COLO829 (cell line): ENCODE results near the gene RPUSD2.
A peak's percentile ranks its signal among the peaks of the same experiment; 100 is the strongest.
"Not testable (repeated sequence)": the region's sequence is repeated elsewhere in the genome, so short reads cannot be mapped to it uniquely, and the experiment has no call there.

ENCODE experiments used
- DNase-seq: peaks from one replicate; pipeline ENCODE4 v3.0.0; 2012; ENCODE audit warnings: low spot score

Gene RPUSD2

DNA sequence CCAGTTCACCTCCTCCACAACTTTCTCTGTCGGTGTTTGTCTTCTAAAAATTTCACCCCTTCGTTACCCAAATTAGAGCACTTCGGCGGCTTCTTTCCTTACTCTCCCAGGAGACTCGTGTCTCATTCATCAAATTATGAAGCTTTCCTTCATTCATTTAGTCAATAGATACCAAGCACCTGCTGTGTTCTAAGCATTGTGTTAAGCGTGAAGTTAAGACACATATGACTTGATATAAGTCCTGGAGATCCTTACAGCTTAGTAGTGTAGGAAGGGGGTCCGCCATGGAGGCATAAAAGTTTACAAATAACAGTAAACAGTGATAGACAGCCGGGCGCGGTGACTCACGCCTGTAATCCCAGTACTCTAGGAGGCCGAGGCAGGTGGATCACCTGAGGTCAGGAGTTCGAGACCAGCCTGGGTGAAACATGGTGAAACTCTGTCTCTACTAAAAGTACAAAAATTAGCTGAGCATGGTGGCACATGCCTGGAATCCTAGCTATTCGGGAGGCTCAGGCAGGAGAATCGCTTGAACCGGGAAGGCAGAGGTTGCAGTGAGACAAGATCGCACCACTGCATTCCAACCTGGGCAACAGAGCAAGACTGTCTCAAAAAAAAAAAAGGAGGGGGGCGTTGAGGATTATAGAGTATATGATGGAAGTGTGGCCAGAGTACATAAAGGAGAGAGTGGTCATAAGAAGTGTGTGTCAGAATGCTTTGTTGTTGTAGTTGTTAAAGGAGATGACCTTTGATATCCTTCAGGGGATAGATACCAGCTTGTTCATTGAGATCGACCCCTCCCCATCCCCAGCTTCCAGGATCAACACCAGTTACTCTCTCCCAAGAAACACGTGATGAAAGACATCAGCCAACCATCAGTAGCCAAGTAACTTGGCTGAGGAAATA lies 3.5 kb upstream of the RPUSD2 start:
- no peak for DNase-seq

DNA sequence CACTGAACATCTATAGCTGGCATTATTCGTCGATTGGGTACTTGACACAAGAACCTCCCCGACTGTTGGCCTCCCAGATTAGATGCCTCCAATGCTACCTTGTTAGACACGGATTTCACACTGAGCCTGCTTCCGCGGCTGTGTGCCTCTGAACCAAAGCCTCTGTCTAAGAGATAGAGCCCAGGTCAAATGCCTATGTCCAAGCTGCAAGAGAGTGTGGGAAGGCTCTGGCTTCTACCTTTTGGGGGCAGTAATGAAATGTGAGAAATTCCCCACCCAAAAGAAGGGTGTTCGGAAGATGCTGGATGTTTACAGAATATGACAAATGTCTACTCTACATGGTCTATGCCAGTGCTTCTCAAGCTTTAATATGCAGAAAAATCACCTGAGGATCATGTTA lies 2.0 kb upstream of the RPUSD2 start:
- no peak for DNase-seq

DNA sequence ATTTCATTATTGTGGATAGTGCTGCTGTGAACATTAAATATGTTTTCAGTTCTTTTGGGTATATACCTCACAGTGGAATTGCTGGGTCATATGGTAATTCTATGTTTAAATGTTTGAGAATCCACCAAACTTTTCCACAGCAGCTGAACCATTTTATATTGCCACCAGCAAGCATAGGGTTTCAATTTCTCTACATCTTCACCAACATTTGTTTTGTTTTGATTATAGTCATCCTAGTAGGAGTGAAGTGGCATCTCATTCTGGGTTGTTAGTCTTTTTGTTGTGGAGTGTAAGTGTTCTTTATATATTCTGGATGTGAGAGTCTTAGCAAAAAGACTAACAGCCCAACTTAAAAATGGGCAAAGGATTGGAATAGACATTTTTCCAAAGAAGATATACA lies 6.0 kb downstream of the RPUSD2 start:
- no peak for DNase-seq

DNA sequence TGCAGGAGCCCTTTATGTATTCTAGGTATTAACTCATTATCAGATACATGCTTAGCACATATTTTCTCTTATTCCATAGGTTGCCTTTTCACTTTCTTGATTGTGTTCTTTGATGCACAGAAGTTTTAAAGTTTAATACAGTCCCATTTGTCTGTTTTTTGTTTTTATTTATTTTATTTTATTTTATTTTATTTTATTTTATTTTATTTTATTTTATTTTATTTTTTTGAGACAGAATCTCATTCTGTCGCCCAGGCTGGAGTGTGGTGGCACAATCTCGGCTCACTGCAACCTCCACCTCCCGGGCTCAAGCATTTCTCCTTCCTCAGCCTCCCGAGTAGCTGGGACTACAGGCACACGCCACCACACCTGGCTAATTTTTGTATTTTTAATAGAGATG lies 7.8 kb downstream of the RPUSD2 start:
- not testable (repeated sequence) for DNase-seq

DNA sequence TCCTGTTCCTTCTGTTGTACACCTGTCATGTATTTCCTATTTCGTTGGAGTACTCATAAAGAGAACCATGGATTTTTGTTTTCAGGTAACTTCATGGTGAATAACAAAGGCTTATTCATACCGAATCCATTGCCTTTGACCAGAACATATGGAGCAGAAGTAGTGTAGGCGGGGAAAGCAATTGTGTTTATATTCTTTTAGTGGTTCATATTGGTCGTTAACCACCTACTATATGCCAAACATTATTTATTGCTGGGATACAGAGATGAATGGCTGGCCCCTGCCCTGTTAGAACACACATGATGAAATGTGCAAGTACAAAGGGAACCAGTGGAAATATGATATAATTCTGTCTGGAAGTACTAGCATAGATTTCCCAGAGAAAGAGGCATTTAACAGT lies 9.8 kb downstream of the RPUSD2 start:
- DNase-seq: no peak

DNA sequence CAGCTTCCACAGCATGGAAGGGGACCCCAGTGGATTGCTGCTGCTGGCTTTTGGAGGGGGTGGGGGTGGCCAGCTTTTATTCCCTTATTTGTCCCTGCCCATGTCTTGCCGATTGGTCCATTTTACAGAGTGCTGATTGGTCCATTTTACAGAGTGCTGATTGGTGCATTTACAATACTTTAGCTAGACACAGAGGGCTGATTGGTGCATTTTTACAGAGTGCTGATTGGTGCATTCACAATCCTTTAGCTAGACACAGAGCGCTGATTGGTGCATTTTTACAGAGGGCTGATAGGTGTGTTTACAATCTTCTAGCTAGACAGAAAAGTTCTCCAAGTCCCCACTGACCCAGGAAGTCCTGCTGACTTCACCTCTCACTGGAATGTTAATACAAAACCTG lies 12.7 kb downstream of the RPUSD2 start:
- DNase-seq: not testable (repeated sequence)

DNA sequence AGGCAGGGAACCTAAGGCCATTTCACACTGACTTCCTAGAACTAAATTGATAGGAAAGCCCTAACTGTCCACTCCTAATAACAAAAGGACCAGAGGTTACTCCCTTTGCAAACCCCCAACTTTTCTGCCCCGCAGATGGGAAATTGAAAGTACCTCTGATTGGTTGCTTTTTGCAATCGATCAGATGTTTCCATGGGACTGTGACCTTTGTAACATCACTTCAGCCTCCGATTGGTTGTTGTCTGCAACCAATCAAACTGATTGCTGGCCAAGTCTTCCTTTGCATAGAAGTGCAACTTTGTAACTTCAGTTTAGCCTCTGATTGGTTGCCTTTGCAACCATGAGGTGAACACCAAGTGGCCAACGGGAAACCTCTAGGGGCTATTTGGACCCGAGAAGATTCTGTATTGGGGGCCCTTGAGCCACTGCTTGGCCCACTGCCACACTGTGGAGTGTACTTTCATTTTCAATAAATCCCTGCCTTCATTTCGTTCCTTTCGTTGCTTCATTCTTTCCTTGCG lies 13.7 kb downstream of the RPUSD2 start:
- DNase-seq: no peak

DNA sequence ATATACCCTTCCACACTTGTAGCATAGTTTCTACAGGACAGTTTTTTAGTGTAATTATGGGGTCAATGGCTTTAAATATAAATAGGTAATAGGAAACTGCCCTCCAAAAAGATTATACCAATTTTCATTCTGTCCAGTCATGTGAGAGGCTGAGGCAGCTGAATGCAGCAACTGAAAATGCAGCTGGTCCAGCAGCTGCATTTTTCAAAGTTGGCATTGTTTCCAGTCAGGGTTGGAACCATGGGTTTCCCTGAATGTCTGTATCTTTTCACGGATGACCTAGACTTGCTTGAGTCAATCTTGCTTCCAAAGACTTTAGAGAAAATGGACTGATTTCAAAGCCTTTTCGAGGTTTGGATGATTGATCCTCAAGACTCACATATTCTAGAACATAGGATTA lies 15.1 kb downstream of the RPUSD2 start:
- DNase-seq: no peak

DNA sequence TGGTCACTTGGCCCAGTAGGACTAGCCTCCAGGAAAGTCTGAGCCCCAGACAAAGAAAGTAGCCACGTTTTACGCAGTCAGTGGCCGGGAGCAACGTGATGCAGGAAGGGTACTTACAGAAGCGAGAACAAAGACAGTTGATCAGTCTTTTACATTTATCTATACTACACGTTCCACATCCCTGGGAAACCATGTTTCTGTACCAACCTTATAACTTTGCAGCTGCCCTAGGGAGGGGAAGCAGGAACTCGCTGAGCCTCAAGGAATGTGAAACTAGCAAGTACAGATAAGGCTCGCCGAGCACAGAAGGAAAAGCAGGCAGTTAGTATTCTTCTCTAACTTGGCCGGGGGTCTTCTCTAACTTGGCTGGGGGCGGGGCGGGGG lies 21.6 kb downstream of the RPUSD2 start:
- DNase-seq: no peak

DNA sequence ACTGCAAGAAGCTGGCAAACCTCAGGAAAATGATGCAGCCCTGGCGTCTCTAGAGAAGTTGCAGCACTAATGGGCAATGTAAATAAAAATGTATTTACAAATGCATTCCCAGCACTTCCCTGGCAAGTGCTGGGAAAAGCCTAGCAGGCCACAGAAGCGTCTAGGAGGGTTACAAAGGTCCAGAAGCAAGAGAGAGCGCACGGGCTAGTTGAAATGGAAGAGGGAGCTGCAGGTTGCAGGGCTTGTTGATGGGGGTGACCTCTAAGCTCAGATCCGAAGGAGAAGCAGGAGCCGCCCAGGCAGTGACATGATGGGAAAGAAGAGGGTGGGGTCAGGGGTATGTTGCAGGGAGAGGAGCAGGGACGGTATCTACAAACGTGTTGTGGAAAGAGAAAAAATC lies 22.3 kb downstream of the RPUSD2 start:
- no peak for DNase-seq

DNA sequence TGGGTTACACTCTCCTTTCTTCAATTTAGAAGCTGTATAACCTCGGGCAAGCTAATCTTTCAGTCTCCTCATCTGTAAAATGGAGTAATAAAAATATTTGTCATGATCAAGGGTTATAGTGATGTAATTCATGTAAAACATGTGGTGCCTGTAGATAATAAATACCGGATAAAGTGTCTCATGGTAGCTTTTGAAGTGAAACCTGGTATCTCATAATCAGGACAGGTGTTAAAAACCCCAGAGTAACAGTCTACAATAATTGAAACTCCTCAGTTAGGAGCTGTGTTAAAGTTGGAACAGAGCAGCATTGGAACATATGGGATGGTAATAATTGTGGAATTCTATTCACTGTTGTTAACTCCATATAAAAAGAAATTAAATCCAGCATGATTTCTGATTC lies 24.1 kb downstream of the RPUSD2 start:
- no peak for DNase-seq

DNA sequence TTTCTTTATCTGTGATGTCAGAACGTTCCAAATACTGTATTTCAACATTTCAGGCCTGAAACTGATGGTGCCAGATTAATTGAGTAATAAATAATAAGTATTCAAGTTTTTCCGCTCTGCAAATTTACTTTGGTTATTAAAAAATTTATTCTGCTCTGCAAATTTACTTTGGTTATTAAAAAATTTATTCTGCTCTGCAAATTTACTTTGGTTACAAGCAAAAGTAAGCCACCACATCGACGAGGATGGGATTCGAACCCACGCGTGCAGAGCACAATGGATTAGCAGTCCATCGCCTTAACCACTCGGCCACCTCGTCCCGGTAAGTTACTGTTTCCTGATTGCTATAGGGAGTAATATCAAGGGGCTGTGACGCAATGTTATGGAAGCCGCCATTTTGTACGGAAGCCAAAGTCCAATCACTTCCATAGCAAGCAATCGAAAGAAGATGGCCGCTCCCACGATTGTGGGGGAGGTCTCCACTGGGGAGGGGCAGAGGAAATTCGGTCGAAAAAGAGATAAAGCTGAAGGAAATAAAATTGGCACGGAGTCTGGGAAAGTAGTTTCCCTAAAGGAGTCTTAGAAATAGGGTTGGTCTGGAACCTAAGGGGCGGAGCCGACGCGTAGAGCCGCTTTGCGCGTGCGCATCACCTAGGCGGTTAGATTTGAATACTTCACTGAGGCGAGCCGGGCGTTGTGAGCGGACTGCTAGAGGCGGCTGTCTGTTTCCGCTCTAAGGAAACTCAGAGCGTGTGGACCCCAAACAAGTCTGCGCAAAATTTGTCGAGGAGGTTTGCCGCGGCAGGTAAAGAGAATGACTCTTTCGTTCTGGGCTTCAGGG lies 24.7 kb downstream of the RPUSD2 start, which contains the start of gene KNL1:
Gene KNL1, plus strand, starts transcription at position 662 of the 841 bp plus-strand sequence. CDS start 8,683 bp downstream, outside the sequence.
- DNase-seq: peak; percentile 91

DNA sequence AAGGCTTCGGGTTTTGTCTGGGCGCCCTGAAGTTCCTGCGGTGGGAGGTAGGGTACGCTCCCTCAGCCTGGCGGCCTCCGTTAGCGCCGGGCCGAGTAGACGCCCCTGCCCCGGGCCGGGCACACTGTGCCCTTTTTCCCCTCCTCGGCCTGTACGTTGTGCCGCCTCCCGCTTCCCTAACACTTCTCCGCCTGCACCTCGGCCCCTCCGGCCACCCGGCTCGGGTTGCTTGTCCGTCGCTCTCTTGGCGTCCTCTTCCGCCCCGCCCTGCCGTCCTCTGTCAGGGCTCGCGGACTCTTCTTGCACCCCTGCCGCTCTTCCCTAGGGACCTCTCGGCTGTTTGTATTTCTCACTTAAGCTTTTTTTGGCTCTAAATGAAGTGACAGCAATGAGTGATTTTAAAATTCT lies 25.3 kb downstream of the RPUSD2 start:
- DNase-seq: peak; percentile 43

DNA sequence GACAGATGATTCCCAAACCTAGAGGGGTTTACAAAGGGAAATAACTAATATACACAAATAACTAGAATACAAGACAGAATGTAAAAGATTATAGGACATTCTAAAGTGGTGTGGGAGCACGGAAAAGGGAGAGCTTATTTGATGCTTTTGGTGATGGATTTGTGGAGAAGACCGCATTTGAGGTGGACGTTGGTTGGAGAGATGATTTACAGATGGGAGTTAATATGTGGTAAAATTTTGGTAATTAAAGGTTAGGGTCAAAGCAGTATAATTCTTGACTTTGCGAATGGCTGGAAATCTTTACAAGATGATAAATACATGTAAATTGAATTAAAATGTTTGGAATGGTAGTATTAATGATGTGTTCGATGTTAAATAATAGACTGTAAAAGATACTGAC lies 26.1 kb downstream of the RPUSD2 start:
- no peak for DNase-seq

DNA sequence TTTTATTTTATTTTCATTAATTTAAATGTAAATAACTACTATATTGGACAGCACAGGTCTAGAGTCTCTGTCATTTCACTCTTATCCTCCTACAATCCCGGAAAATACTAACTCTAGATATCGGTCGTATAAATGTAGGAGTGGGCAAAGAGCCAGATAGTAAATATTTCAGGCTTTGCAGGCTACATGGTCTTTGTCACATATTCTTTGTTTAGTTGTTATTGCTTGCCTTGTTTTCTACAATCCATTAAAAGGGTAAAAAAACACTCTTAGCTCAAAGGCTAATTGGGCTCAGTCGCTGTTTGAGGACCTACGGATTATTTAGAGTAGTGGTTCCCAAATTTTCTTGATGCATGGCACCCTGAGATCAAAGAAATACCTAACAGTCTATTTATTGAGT lies 26.7 kb downstream of the RPUSD2 start:
- no peak for DNase-seq

DNA sequence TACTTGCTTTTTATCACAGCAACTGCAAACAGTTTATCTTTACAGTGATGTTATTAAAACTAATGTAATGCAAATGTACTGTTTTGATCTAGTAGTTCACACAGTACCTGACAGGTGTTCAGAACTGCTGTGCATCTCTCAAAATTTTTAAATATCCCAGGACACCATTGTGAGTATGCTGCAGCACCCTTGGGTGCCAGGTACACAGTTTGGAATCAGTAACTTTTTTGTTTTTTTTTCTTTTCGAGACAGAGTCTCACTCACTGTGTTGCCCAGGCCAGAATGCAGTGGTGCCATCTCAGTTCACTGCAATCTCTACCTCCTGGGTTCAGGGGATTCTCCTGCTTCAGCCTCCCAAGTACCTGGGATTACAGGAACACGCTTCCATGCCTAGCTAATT lies 27.9 kb downstream of the RPUSD2 start:
- DNase-seq: no peak

DNA sequence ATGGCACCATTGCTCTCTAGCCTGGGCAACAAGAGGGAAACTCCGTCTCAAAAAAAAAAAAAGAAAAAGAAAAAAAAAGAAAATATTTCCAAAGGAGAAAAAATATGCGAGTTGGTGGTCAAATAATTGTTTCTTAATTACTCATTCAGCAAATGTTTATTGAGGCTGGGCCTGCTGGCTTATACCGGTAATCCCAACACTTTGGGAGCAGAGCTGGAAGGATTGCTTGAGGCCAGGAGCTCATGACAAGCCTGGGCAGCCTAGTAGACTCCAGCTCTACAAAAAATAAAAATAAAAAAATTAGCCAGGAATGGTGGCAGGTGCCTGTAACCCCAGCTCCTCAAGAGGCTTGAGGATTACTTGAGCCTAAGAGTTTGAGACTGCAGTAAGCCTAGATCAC lies 29.0 kb downstream of the RPUSD2 start:
- no peak for DNase-seq

DNA sequence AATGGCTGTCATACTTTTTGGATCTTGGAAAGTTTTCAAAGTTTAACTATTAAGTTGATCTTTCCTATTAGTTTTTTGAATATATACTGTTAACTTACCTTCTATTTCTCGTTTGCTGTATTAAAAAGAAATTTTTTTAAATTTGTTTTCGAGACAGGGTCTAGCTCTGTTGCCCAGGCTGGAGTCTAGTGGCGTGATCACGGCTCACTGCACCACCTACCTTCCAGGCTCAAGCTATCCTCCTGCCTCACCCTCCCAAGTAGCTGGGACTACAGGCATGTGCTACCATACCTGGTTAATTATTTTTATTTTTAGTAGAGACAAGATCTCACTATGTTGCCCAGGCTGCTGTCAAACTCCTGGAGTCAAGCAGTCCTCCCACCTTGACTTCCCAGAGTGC lies 29.6 kb downstream of the RPUSD2 start:
- no peak for DNase-seq

DNA sequence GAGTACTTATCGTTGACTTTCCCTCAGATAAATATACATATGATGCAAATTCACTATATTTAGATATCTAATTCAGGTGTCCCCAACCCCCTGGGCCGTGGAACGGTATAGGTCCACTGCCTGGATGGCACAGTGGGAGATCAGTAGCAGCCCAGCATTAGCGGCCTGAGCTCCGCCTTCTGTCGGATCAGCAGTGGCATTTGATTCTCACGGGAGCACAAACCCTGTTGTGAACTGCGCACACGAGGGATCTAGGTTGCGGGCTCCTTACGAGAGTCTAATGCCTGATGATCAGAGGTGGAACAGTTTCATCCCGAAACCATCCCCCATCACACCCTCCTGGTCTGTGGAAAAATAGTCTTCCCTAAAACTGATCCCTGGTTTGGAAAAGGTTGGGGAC lies 31.9 kb downstream of the RPUSD2 start:
- no peak for DNase-seq

DNA sequence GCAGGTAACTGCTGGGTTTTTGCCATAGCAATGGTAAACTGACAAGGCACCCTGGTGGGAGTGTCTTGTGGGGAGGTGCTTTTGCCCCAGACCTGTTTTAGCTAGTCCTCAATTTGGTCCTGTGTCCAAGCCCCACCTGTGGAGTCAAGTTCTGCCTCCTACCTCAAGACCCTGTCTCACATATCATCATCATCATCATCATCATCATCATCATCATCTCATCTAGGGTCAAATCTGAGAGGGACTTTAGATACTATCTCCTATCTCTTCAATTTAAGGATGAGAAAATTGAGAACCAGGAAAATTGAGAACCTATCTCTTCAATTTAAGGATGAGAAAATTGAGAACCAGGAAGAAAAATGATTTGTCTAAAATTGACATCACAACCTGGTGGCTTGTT lies 34.8 kb downstream of the RPUSD2 start:
- DNase-seq: no peak

DNA sequence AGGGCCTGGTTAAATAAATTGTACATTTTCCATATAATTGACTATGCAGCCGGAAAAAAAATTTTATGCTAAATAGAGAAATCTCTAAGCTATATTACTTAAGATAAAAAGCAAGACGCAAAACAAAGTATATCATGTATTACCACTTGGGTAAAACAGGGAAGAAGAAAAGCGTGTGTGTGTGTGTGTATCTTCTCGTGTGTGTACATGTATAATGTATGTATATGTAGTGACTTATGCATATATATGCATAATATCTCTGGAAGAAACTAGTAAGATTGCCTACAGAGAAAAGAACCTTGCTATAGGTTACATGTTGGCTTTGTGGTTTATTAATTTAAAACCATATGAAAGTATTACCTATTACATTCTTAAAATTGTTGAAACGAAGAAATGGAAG lies 44.0 kb downstream of the RPUSD2 start:
- DNase-seq: no peak

DNA sequence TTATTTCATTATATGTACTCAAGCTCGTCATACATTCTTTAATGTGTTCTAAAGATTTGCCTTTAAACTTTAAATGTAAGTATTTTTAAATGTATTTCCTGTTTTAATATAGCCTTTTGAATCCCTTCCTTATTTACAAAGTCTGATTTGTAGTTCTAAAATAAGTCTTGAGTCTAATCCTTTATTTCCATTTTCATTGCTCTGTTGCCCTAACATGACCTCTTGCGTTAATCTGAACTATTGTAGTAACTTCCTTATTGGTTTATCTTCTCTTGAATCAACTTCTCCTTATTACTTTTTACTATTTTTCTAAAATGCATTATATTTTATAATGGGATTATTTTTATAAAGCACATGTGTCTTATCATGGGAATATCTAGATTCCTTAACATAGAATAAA lies 48.9 kb downstream of the RPUSD2 start:
- DNase-seq: no peak

DNA sequence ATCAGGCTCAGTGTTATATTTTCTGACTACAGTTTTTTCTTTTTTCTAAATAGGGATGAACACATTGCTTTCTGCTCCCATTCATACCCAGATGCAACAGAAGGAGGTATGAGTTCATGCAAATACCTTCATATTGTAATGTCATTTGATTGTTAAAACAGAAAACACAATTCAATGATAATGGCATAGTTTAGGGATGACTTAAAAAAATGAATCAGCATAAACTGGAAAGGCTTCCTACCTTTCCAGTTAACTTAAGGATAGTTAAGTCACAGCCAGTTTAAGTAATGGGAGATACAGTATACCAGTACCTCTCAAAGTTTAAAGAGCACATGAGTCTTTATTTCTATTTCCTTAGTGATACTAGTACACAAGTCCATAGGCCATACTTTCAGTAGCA lies 49.8 kb downstream of the RPUSD2 start:
- no peak for DNase-seq
